GM20431 (cell line): ENCODE measurements around the gene ARHGAP35.

Source experiments
- in situ Hi-C: fragments of 300-500 bp; cut with MseI, MboI; formaldehyde crosslinking; loops from one replicate; pipeline ENCODE4 v1.15.0; 2020; ENCODE audit warnings: low sequenced_read_pairs; ENCODE audit not compliant: unreplicated experiment

Gene ARHGAP35

DNA sequence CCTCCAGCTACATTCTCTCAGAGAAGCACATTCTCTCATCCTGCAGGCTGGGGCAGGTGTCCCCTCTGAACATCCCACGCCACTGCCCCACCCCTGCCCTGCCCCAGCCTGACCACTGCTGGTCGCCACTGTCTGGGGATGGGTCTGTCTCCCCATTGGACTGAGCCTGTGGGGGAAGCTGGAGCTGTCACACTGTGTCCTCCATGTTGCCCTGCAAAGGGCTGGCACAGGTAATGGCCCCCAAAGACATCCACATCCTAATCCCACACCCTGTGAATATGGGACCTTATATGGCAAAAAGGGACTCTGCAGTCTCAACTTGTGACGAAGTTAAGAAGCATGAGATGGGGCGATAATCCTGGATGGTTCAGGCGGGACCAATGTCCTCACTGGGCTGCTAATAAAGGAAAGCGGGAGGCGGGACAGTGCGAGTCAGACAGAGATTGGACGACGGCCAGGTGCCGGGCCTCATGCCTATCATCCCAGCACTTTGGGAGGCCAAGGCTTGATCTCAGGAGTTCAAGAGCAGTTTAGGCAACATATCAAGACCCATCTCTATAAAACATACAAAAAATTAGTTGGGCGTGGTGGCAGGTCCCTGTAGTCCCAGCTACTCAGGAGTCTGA is 19.2 kb upstream of the ARHGAP35 start:
- in situ Hi-C loops = loop anchor here (10.0 kb wide), 1 partner anchor 77 kb away; no protein-coding TSS in a partner anchor

DNA sequence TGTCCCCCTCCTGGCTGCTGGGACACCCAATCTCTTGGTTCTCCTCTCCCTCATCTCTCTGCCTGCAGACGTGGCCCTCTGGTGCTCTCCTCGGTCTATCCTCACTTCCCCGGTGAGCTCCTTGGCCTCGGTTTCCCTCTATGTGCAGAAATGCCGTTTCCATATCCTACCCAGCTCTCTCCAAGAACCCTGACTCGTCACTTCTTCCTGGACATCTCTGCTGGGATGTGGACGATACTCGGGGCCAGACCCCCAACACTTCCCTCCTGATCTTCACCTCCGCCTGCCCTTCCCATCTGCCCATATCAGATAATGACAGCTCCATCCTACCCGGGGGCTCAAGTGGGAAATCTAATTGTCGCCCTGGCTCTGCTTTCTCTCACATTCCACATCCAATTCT is 18.0 kb upstream of the ARHGAP35 start:
- in situ Hi-C loops = loop anchor here (10.0 kb wide), 1 partner anchor 78 kb away; no protein-coding TSS in a partner anchor

DNA sequence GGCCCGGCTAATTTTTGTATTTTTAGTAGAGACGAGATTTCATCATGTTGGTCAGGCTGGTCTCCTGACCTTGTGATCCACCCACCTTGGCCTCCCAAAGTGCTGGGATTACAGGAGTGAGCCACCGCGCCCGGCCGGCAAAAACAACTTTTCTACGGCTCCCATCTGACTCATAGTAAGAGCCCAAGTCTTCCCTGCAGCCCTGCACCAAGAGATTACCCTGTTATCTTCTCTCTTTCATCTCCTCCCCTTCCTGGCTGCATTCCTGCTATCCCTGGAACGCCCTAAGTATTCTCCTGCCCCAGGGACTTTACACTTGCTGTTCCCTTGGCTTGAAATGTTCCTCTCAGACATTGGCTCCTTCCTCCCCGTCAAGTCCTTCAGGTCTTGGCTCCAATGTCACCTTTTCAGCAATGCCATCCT is 16.7 kb upstream of the ARHGAP35 start:
- in situ Hi-C loops = loop anchor here (10.0 kb wide), 1 partner anchor 79 kb away; no protein-coding TSS in a partner anchor

- in situ Hi-C loops = loop anchor here (10.0 kb wide), 1 partner anchor 81 kb away; no protein-coding TSS in a partner anchor
These were observed 14.8 kb upstream of the ARHGAP35 start for GRCh38 chr19:46845959-46846459.

DNA sequence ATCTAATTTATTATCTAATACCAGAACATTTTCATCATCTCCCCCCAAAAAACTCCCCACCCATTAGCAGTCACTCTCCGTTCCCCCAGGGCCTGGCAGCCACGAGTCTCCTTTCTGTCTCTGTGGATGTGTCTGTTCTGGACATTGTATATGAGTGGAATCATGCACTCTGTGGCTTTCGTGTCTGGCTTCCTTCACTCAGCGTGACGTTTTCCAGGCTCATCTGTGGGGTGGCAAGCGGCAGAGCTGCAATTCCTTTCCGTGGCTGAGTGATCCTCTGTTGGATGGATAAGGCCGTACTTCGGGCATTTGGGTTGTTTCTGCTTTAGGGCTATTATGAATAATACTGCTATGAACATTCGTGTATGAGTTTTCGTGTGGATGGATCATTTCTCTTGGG is 13.3 kb upstream of the ARHGAP35 start:
- in situ Hi-C loops = loop anchor here (10.0 kb wide), 1 partner anchor 83 kb away; no protein-coding TSS in a partner anchor

GRCh38 chr19:46848389-46848788 is 12.4 kb upstream of the ARHGAP35 start:
- in situ Hi-C loops = loop anchor here (10.0 kb wide), 1 partner anchor 84 kb away; no protein-coding TSS in a partner anchor

- in situ Hi-C loops = loop anchor here (10.0 kb wide), 2 partner anchors 85 to 145 kb away; no protein-coding TSS in a partner anchor
These were observed 11.2 kb upstream of the ARHGAP35 start for GRCh38 chr19:46849610-46850009.

GRCh38 chr19:46850228-46851203 is 10.3 kb upstream of the ARHGAP35 start, which contains the start of gene AP2S1:
Gene AP2S1, minus strand, starts transcription at chr19:46850846. Its CDS starts 80 bp downstream, at chr19:46850766.
- in situ Hi-C loops = loop anchor here (10.0 kb wide), 1 partner anchor 144 kb away; no protein-coding TSS in a partner anchor

- in situ Hi-C loops = loop anchor here (10.0 kb wide), 1 partner anchor 142 kb away; no protein-coding TSS in a partner anchor
These were observed 8.0 kb upstream of the ARHGAP35 start for GRCh38 chr19:46852830-46853229.

- in situ Hi-C loops = loop anchor here (10.0 kb wide), 1 partner anchor 140 kb away; no protein-coding TSS in a partner anchor
These were observed 6.1 kb upstream of the ARHGAP35 start for GRCh38 chr19:46854698-46855097.

GRCh38 chr19:46856062-46857022 is 4.5 kb upstream of the ARHGAP35 start:
- in situ Hi-C loops = loop anchor here (10.0 kb wide), 1 partner anchor 138 kb away; no protein-coding TSS in a partner anchor

DNA sequence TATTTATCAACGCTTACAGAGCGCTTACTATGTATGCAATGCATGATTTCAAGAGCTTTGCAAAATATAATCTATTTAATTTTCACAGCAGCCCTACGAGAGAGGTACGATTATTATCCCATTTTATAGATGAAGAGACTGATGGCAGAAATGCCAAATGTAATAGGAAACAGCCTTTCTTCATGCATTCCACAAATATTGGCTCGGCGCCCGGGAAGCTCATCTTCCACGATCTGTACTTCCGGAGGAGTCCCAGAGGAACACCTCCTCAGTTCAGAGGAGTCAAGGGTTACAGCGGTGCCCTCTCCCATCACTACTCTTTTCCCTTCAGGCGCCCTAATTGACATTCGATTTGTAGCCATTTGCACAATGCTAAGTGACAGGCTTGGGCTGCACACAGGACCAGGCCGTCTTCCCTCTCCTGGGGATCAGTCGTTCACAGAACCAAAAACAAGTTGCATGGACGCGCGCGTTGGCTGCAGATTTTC is 1.1 kb upstream of the ARHGAP35 start:
- in situ Hi-C loops = loop anchor here (10.0 kb wide), 1 partner anchor 135 kb away; no protein-coding TSS in a partner anchor

GRCh38 chr19:46860125-46860845 is 512 bp upstream of the ARHGAP35 start:
- in situ Hi-C loops = no loop called here

GRCh38 chr19:46861691-46862502 is 1.1 kb downstream of the ARHGAP35 start:
- in situ Hi-C loops = no loop called here

DNA sequence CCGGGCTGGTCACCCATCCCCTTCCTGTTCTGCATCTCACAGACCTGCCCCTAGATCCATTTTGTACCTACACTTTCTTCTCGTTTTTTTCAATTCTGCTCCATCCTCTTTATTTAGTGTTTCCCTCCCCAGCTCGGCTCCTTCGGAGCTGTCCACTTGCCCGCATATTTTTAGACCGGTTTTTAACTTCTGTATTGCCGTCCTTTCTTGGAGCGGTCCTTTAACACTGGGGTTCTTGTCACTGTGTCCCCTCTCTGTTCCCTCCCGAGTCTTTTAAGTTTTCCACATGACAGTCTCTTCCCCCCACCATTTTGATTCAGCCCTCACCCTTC is 1.7 kb downstream of the ARHGAP35 start:
- in situ Hi-C loops = no loop called here

DNA sequence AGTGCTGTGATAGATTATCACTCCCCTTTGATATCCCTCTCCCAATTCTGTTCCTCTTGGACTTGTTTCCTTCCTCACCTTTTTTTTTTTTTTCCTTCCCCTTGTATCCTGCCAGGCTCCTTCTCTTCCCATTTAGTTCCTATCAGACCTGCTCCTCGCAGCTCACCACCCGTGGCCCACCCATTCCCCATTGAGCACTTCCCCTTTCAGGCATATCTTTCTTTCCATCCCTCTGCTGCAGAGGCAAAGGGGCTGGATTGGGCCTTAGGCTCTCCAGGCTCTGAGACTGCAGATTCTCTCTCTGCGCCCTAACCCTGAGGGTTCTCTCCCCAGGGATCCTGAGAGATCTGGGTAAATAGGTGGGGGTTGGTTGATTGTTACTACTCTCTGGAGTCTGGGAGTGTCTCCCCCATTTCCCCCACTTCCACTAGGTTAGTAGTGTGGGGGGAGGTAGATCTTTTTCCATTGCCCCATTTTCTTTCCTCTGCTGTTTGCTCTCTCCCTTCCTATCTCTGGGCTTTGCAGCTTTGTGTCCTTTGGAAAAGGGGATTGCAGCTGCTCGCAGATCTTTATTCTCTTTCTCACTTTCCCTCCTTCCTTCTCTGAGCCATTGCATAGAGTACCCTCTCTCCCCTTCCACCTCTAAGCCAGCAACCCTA is 2.3 kb downstream of the ARHGAP35 start:
- in situ Hi-C loops = no loop called here
